ENCODE data around the gene DGUOK.

The DGUOK gene

GRCh38 chr2:73999881-74000597 is 73.4 kb downstream of the DGUOK start:
- DNase-seq (ENCODE audit: low read depth) = no peak
- TF ChIP-seq CTCF (conservative IDR thresholded peaks at IDR 0.05; ENCODE audit: low read depth, low read length) = no peak
- H3K4me3 ChIP-seq (ENCODE audit: low read length) = no peak overlapping the region

GRCh38 chr2:74000666-74001065 is 74.0 kb downstream of the DGUOK start:
- DNase-seq (ENCODE audit: low read depth) = no peak

GRCh38 chr2:74001121-74001520 is 74.4 kb downstream of the DGUOK start:
- DNase-seq (ENCODE audit: low read depth) = no peak
- no peak for TF ChIP-seq CTCF (conservative IDR thresholded peaks at IDR 0.05; ENCODE audit: low read depth, low read length)
- no peak overlapping the region for H3K4me3 ChIP-seq (ENCODE audit: low read length)

More at GRCh38 chr2:74000666-74001065, 74.0 kb downstream of the DGUOK start:
- no peak overlapping the region for H3K4me3 ChIP-seq (ENCODE audit: low read length)
- no peak for TF ChIP-seq CTCF (conservative IDR thresholded peaks at IDR 0.05; ENCODE audit: low read depth, low read length)

- no peak for TF ChIP-seq CTCF (conservative IDR thresholded peaks at IDR 0.05; ENCODE audit: low read depth, low read length)
- peak overlapping the region; percentile 47 for H3K4me3 ChIP-seq (ENCODE audit: low read length)
- no peak for DNase-seq (ENCODE audit: low read depth)
Observed at GRCh38 chr2:74001781-74002504, 75.3 kb downstream of the DGUOK start.

- TF ChIP-seq CTCF (conservative IDR thresholded peaks at IDR 0.05; ENCODE audit: low read depth, low read length) = no peak
- peak overlapping the region; percentile 47 for H3K4me3 ChIP-seq (ENCODE audit: low read length)
- DNase-seq (ENCODE audit: low read depth) = peak; percentile 47
Observed at GRCh38 chr2:74002505-74003421, 76.1 kb downstream of the DGUOK start.

- no peak for TF ChIP-seq CTCF (conservative IDR thresholded peaks at IDR 0.05; ENCODE audit: low read depth, low read length)
- H3K4me3 ChIP-seq (ENCODE audit: low read length) = peak overlapping the region; percentile 41
- DNase-seq (ENCODE audit: low read depth) = no peak
Observed at GRCh38 chr2:74003494-74004211, 77.0 kb downstream of the DGUOK start.

All from retinal pigment epithelial cell (primary cell).